ENCODE measurements around the gene LCE3E. TPM values are rescaled to one million over a fixed set of nuclear protein-coding genes. Genes with fewer than 3 reads are reported as not detected.

The LCE3E gene
- total RNA-seq: not detected

DNA sequence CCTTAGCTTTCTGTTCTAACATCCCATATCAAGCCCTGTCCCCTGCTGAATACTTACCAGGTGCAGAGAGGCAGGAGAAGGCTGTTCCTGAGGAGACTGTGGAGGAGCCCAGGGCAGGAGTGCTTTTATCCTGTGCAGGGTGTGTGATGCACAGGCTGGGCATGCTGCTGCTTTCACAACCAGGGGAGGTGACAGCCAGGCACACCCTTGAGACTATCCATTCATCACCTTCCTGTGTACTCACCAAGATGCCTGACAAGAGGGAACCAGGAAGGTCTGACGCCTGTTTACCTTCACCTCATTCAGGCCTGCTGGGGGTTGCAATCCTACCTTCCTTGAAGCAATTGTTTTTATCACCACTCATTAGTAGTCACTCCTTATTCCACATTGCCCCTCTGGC, at the start of gene LCE3E:
TSS of gene LCE3E (minus strand) at position 100 of the 400 bp plus-strand sequence. CDS start 572 bp downstream, outside the sequence.

GRCh38 chr1:152613511-152613910, 46.9 kb upstream of the LCE3E start, which contains the start of gene LCE3B:
TSS of gene LCE3B (plus strand) at chr1:152613811. CDS start at chr1:152613811, 0 bp downstream.

GRCh38 chr1:152599934-152600333, 33.4 kb upstream of the LCE3E start, which contains the start of gene LCE3C:
TSS of gene LCE3C (plus strand) at chr1:152600234. CDS start at chr1:152600732, 498 bp downstream.

DNA sequence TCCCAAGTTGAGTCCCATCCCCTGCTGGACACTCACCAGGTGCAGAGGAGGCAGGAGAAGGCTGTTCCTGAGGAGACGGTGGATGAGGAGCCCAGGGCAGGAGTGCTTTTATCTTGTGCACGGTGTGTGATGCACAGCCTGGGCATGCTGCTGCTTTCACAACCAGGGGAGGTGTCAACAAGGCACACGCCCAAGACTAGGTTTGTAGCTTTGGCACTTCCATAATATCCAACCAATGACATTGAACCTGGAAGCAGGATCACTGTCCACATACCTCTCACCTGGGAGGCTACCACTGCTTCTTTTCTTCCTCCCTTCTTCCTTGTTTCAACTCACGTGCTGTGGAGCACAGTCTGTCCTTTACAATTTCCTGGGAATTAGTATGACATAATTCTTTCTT, 13.9 kb upstream of the LCE3E start, which contains the start of gene LCE3D:
TSS of gene LCE3D (minus strand) at position 84 of the 400 bp plus-strand sequence. CDS start 580 bp downstream, outside the sequence.

Small RNAs within 50 kb of the gene (small RNA-seq; reads per million reads assigned to genes)
- gene LCE3B: 0 reads per million in 2 donors

Other genes starting within 250 kb of the LCE3E start
- gene FLG, start 241.5 kb downstream of the LCE3E start, total RNA-seq: not detected
- gene FLG2, start 206.8 kb downstream of the LCE3E start, total RNA-seq: not detected
- not detected for gene CRNN, start 152.5 kb downstream of the LCE3E start, total RNA-seq
- not detected for gene LCE5A, start 56.0 kb downstream of the LCE3E start, total RNA-seq
- gene CRCT1, start 52.3 kb downstream of the LCE3E start, total RNA-seq: not detected
- gene LCE3D, start 13.7 kb upstream of the LCE3E start, total RNA-seq: not detected
- gene LCE3C, start 33.5 kb upstream of the LCE3E start, total RNA-seq: not detected
- not detected for gene LCE3B, start 47.0 kb upstream of the LCE3E start, total RNA-seq
- not detected for gene LCE3A, start 56.3 kb upstream of the LCE3E start, total RNA-seq
- not detected for gene LCE2D, start 96.6 kb upstream of the LCE3E start, total RNA-seq
- gene LCE2C, start 108.5 kb upstream of the LCE3E start, total RNA-seq: not detected
- not detected for gene LCE2B, start 119.3 kb upstream of the LCE3E start, total RNA-seq
- gene LCE2A, start 131.6 kb upstream of the LCE3E start, total RNA-seq: 1 to 10 TPM in 1 of 2 donors, under 1 TPM in 1; 0.69 to 1.3 TPM
- not detected for gene LCE4A, start 141.4 kb upstream of the LCE3E start, total RNA-seq
- not detected for gene KPRP, start 191.2 kb upstream of the LCE3E start, total RNA-seq
- not detected for gene LCE1F, start 208.4 kb upstream of the LCE3E start, total RNA-seq
- gene LCE1E, start 219.5 kb upstream of the LCE3E start, total RNA-seq: not detected
- gene LCE1D, start 229.9 kb upstream of the LCE3E start, total RNA-seq: not detected
- not detected for gene LCE1C, start 239.9 kb upstream of the LCE3E start, total RNA-seq
- gene LCE1B, start 245.2 kb upstream of the LCE3E start, total RNA-seq: not detected